ENCODE measurements around the gene DLG3. TPM values are rescaled to one million over a fixed set of nuclear protein-coding genes. Genes with fewer than 3 reads are reported as not detected.
"Not testable (repeated sequence)": the region's sequence is repeated elsewhere in the genome, so short reads cannot be mapped to it uniquely, and the experiment has no call there.

DLG3 gene
- total RNA-seq, 1 donor from 2014 or later, result 19.5 TPM

- DNase-seq (ENCODE audit: low spot score), result not testable (repeated sequence)
Observed at GRCh38 chrX:70515692-70516091, 71.1 kb downstream of the DLG3 start.

- DNase-seq (ENCODE audit: low spot score), result no peak
Observed at GRCh38 chrX:70525733-70526132, 81.1 kb downstream of the DLG3 start.

- no peak for DNase-seq (ENCODE audit: low spot score)
Observed at GRCh38 chrX:70527053-70527452, 82.4 kb downstream of the DLG3 start.

GRCh38 chrX:70527610-70528345 is 83.1 kb downstream of the DLG3 start:
- DNase-seq (ENCODE audit: low spot score), result no peak

- no peak for DNase-seq (ENCODE audit: low spot score)
Observed at GRCh38 chrX:70535198-70535597, 90.6 kb downstream of the DLG3 start.

GRCh38 chrX:70549429-70549828 is 104.8 kb downstream of the DLG3 start:
- DNase-seq (ENCODE audit: low spot score), result no peak

- DNase-seq (ENCODE audit: low spot score), result peak; percentile 70
Observed at GRCh38 chrX:70552130-70552704, 107.6 kb downstream of the DLG3 start.

GRCh38 chrX:70553516-70553915 is 108.9 kb downstream of the DLG3 start:
- no peak for DNase-seq (ENCODE audit: low spot score)

- DNase-seq (ENCODE audit: low spot score), result peak; percentile 22
Observed at GRCh38 chrX:70554081-70554480, 109.4 kb downstream of the DLG3 start.

- DNase-seq (ENCODE audit: low spot score), result no peak
Observed at GRCh38 chrX:70554523-70554922, 109.9 kb downstream of the DLG3 start.

- no peak for DNase-seq (ENCODE audit: low spot score)
Observed at GRCh38 chrX:70554948-70555347, 110.3 kb downstream of the DLG3 start.

Other genes starting within 250 kb of the DLG3 start
- gene AWAT1, start 210.2 kb upstream of the DLG3 start, total RNA-seq (ENCODE audit: insufficient read depth, low replicate concordance), result not detected
- gene P2RY4, start 184.6 kb upstream of the DLG3 start, total RNA-seq (ENCODE audit: insufficient read depth, low replicate concordance), result 0.48 TPM
- not detected for gene ARR3, start 176.5 kb upstream of the DLG3 start, total RNA-seq (ENCODE audit: insufficient read depth, low replicate concordance)
- gene RAB41, start 162.7 kb upstream of the DLG3 start, total RNA-seq (ENCODE audit: insufficient read depth, low replicate concordance), result not detected
- gene PDZD11, start 154.9 kb upstream of the DLG3 start, total RNA-seq (ENCODE audit: insufficient read depth, low replicate concordance), result 22.1 TPM
- gene KIF4A, start 154.7 kb upstream of the DLG3 start, total RNA-seq (ENCODE audit: insufficient read depth, low replicate concordance), result 0.24 TPM
- 0.72 TPM for gene GDPD2, start 21.5 kb upstream of the DLG3 start, total RNA-seq (ENCODE audit: insufficient read depth, low replicate concordance)